Esophagus (tissue), 2 donors: ENCODE measurements around the gene ITPRID2. TPM values are rescaled to one million over a fixed set of nuclear protein-coding genes. Genes with fewer than 3 reads are reported as not detected.

Experiments used
- H3K27ac ChIP-seq, 2 donors: one replicate each; pipeline ENCODE4 v1.5.1; 2013; ENCODE audit warnings: low read depth in 2 of 2, mild to moderate bottlenecking in 2 of 2, inconsistent platforms in 1 of 2, low read length in 1 of 2, moderate library complexity in 1 of 2
- H3K27me3 ChIP-seq, 2 donors: one replicate each; pipeline ENCODE4 v1.6.1; 2013; ENCODE audit warnings: low read length in 2 of 2, control low read depth in 1 of 2, mild to moderate bottlenecking in 1 of 2; ENCODE audit not compliant: insufficient read depth in 2 of 2, control insufficient read depth in 1 of 2
- H3K36me3 ChIP-seq, 2 donors: one replicate each; pipeline ENCODE4 v1.6.1; 2013; ENCODE audit warnings: low read length in 1 of 2; ENCODE audit not compliant: control insufficient read depth in 2 of 2, insufficient read depth in 2 of 2
- H3K4me1 ChIP-seq, 2 donors: one replicate each; pipeline ENCODE4 v1.6.1; 2013; ENCODE audit warnings: low read length in 1 of 2; ENCODE audit not compliant: control insufficient read depth in 2 of 2, insufficient read depth in 2 of 2
- H3K4me3 ChIP-seq, 2 donors: one replicate each; pipeline ENCODE4 v1.5.1; 2013; ENCODE audit warnings: low read length in 2 of 2, mild to moderate bottlenecking in 2 of 2, low read depth in 1 of 2, moderate library complexity in 1 of 2
- H3K9me3 ChIP-seq, 2 donors: one replicate each; pipeline ENCODE4 v1.6.1; 2013; ENCODE audit warnings: mild to moderate bottlenecking in 2 of 2, low read depth in 1 of 2, low read length in 1 of 2, moderate library complexity in 1 of 2; ENCODE audit not compliant: control insufficient read depth in 2 of 2, insufficient read depth in 1 of 2
- WGBS, 2 donors: extraction: QIAGEN DNeasy Blood & Tissue Kit; methylation state at CpG; one replicate each; pipeline ENCODE4 v1.1.7; 2013; 5-methylcytosine and 5-hydroxymethylcytosine counted together
- polyA plus RNA-seq, 2 donors: library from polyadenylated mRNA; stranded (reverse); fragments of 200-250 nt; gene quantifications; one replicate each; pipeline ENCODE4 v1.2.3, GENCODE V29; 2013
- donor health status: healthy with polysubstance abuse.
- donor health status: Bipolar disorder and iron deficiency.

Gene ITPRID2
- polyA plus RNA-seq, 2 donors = 11.9 to 15.4 TPM

DNA sequence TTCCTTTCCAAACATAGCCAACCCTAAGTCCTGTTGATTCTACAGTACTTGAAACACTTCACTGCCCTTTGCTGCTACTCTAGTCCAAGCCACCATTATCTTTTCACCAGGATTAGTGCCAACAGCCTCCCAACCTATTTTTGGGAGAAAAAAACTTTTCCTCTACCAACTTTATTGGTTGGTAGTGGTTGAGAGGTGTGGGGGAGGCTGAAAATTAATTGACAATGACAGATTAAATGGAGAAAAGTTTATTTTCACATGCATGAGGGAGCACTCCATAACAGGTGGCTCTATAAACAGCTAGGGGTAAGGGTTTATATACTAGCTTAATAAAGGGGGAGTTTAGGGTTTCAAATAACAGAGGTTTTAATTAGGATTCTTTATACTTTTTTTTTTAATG lies 37.8 kb upstream of the ITPRID2 start:
- Histone ChIP-seq H3K27me3 (no peaks in the 10 kb centered on the region), H3K36me3 (no peaks in the 10 kb centered on the region), H3K4me1 (no peaks in the 10 kb centered on the region), H3K27ac (no peak overlapping the region), H3K9me3 (no peaks in the 10 kb centered on the region), H3K4me3 (no peak overlapping the region)

DNA sequence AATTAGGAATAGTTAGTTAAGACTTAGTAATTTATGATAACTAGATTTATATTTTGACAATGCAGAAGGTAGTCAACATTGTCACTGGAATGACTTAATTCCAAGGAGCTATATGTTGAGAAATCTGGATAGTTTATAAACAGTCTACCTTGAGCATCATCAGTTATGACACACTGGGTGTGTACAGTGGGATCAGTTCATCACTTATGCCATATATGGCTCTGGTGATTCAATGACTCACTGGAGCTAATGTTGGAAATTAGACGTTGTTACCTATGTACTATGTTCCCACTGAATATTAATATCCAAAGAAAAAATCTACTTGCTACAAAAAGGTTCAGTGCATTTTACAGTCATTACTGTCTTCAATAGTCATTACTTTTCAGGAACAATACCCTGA lies 34.0 kb upstream of the ITPRID2 start:
- Histone ChIP-seq H3K27me3 (no peaks in the 10 kb centered on the region), H3K36me3 (no peaks in the 10 kb centered on the region), H3K27ac (no peak overlapping the region), H3K9me3 (no peaks in the 10 kb centered on the region), H3K4me1 (no peaks in the 10 kb centered on the region), H3K4me3 (no peak overlapping the region)
- WGBS, 2 donors = 42 to 60% methylated on average over 1 of the region's 1 CpG

DNA sequence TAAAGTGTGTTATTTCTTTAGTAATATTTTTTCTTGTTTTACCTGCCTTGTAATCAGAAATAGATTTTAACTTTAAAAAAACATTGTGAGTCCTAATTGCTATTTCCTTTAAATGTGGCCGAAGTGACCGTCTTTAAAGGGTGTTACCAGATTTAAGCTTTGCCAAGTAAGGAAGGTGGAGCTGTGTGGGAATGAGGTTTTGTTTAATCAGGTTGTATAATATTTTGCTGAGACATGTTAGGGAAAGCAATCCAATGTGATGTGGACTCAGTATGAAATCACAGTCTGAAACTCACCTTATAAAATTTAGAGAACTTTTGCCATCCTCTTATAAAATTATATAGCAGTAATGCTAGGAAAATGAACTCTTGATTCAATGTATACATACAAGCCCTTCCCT lies 32.9 kb upstream of the ITPRID2 start:
- WGBS, 2 donors = 44 to 49% methylated on average over 2 of the region's 2 CpGs
- Histone ChIP-seq H3K36me3 (no peaks in the 10 kb centered on the region), H3K9me3 (no peaks in the 10 kb centered on the region), H3K4me3 (no peak overlapping the region), H3K27ac (no peak overlapping the region), H3K4me1 (no peaks in the 10 kb centered on the region), H3K27me3 (no peaks in the 10 kb centered on the region)

DNA sequence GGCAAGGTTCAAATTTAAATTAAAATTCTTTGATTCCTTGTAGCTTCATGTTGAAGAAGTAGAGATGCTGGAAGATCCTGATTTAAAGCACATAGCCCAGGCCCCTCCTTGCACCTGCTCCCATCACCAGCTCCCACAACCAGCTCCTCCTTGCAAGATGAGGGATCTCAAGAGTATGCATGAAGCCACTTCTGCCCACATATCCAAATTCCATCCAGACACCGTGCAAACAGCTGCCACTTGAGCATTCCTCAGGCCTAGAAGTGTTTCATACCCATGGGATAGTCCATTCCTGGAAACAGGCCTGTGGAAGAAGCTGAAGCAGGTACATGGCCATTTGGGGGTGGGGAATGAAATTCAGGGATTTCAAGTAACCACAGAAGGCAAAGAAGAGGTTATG lies 32.4 kb upstream of the ITPRID2 start:
- no peak overlapping the region for H3K4me3 ChIP-seq
- no peaks in the 10 kb centered on the region for H3K9me3 ChIP-seq
- no peaks in the 10 kb centered on the region for H3K36me3 ChIP-seq
- H3K27ac ChIP-seq = no peak overlapping the region
- no peaks in the 10 kb centered on the region for H3K27me3 ChIP-seq
- no peaks in the 10 kb centered on the region for H3K4me1 ChIP-seq
- 56 to 68% methylated on average over 1 of the region's 1 CpG for WGBS, 2 donors

DNA sequence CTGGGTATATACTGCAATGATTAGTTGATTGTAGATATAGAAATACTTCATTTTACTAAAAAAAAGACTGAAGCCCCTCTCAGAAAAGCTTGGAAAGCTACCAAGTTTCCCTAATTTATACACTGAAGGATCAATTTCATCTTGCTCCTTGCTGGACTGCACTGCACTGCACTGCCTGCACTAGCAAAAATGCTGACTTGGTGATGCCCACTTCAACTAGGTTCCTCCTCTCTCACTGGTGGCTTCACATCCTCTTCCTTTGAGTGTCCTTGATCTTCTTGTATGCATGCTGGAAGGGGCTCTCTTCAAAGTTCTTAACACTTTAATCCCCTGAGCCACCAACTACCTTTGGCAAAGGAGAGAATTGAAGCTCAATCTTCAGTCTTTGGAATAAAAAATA lies 31.7 kb upstream of the ITPRID2 start:
- no peak overlapping the region for H3K27ac ChIP-seq
- no peaks in the 10 kb centered on the region for H3K27me3 ChIP-seq
- no peaks in the 10 kb centered on the region for H3K4me1 ChIP-seq
- H3K4me3 ChIP-seq = no peak overlapping the region
- H3K36me3 ChIP-seq = no peaks in the 10 kb centered on the region
- no peaks in the 10 kb centered on the region for H3K9me3 ChIP-seq

DNA sequence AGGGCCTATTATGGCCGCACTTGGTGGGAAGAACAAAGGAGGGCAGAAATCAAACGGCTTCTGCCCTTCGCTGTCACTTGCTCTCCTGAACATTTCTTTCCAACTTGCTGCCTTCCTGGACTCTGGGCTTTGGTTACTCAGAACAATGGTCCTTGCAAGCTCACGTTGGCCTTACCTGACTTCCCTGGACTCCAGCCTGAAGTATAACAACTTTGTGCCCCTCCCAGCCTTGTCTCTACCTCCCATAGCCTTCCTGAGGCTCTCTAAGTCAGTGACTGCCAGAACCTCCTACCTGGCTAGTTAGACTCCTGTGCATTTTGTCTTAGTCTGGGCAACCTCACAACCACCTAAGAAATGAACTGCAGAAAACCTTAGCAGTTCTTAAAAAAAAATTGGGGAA lies 30.2 kb upstream of the ITPRID2 start:
- 84 to 88% methylated on average over 4 of the region's 4 CpGs for WGBS, 2 donors
- no peaks in the 10 kb centered on the region for H3K36me3 ChIP-seq
- no peak overlapping the region for H3K27ac ChIP-seq
- H3K27me3 ChIP-seq = no peaks in the 10 kb centered on the region
- no peaks in the 10 kb centered on the region for H3K9me3 ChIP-seq
- no peaks in the 10 kb centered on the region for H3K4me1 ChIP-seq
- H3K4me3 ChIP-seq = no peak overlapping the region

DNA sequence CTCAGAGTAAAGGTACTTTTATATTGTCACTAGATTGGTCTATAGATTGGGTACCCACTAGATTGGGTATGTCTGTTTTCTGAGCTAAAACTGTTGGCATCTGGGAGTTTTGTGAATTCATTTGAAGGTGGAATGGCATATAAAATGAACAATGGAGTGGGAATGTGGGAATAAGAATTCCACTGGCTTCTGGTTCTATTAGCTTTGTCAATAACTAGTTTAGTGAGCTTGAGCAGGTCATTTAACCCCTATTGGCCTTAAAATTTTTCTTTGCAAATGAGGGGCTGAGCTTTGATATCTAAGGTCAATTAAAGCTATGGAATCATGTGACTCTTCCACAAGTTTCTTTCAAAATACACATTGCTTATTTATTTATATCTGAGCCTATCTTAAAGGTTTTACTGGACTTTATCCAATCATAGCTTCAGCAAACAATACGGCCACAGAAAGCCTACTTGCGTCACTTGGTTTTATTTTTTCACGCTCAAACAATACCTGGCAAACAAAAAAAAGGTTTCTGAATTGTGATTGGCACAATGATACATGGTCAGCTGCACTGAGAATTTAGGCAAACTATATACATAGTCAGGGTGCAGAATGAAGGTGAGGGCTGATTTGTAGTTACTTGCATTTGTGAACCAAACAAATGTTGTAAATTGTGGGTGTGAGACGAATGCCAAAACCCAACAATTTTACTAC lies 28.8 kb upstream of the ITPRID2 start:
- Histone ChIP-seq H3K36me3 (no peaks in the 10 kb centered on the region), H3K4me1 (no peaks in the 10 kb centered on the region), H3K4me3 (no peak overlapping the region), H3K27me3 (no peaks in the 10 kb centered on the region), H3K9me3 (no peaks in the 10 kb centered on the region), H3K27ac (no peak overlapping the region)
- 75 to 90% methylated on average over 4 of the region's 4 CpGs for whole genome bisulfite sequencing, 2 donors

DNA sequence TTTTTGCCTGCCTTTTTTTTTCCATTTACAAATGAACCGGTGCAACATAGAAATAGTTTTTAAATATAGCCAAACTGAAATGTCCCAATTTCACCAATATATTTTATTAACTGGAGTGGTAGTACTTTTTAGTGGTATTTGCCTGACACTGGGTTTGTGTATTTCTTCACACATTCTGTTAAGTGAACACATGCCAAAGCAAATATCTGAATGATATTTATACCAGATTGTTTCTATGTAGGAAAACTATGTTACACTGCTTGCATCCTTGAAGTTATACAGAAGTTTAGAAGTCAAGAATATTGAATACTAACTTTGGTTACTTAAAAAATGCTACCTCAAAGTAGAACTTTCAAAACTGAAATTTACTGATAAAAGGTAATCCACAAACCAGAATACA lies 19.4 kb upstream of the ITPRID2 start:
- Histone ChIP-seq H3K4me3 (no peak overlapping the region), H3K27me3 (no peaks in the 10 kb centered on the region), H3K27ac (no peak overlapping the region), H3K4me1 (no peaks in the 10 kb centered on the region), H3K9me3 (no peaks in the 10 kb centered on the region), H3K36me3 (no peaks in the 10 kb centered on the region)
- 73 to 82% methylated on average over 1 of the region's 1 CpG for WGBS, 2 donors

DNA sequence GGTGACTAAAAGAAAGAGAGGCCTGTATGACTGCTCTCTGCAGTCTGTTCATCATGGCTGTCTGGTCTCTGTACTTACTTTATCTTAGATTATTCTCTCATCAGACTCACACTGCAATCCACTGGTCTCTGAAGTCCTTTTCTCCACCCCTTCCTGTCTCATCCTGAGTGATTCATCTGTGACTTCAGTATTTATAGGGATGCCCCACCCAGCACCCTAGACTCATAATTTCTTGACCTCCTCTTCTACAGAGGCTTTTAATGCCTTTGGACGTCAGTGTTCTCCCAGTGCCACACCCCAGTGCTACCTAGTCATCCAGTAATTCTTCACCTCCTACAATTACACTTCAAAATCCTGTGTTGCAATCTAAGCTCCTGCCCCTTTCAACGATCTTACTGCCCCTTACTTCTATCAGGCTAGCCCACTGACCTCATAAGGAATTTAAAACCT lies 14.9 kb upstream of the ITPRID2 start:
- H3K27ac ChIP-seq = no peak overlapping the region

DNA sequence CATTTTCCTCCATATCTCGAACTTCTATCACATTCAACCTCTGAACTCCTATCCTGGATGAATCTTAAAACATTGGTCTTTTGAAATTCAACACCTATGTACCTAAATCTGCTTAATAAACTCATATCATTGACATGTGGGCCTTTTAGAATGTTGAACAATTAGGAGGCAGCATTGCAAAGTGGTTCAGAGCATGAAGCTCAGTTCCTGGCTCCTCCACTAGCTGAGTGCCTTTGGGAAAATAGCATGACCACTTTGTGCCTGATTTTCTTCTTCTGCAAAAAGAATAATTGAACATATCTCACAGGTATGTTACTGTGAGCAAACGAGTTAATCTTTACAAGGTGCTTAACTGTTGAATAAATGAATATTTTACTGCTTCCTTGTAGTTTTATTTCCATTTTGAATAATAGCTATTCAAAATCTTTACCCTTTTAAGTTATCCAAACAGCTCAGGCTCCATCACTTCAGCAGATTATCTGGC lies 14.3 kb upstream of the ITPRID2 start:
- H3K27ac ChIP-seq = no peak overlapping the region
- no peaks in the 10 kb centered on the region for H3K4me1 ChIP-seq
- no peaks in the 10 kb centered on the region for H3K9me3 ChIP-seq
- H3K36me3 ChIP-seq = no peaks in the 10 kb centered on the region
- 63 to 76% methylated on average over 2 of the region's 2 CpGs for WGBS, 2 donors
- no peak overlapping the region for H3K4me3 ChIP-seq
- H3K27me3 ChIP-seq = no peaks in the 10 kb centered on the region

More for the DNA sequence above, 14.9 kb upstream of the ITPRID2 start:
- no peaks in the 10 kb centered on the region for H3K36me3 ChIP-seq
- WGBS, 2 donors = 32 to 44% methylated on average over 2 of the region's 2 CpGs
- no peak overlapping the region for H3K4me3 ChIP-seq
- H3K9me3 ChIP-seq = no peaks in the 10 kb centered on the region
- no peaks in the 10 kb centered on the region for H3K4me1 ChIP-seq
- H3K27me3 ChIP-seq = no peaks in the 10 kb centered on the region
